ENCODE results near the gene BMPR1B.

BMPR1B gene

DNA sequence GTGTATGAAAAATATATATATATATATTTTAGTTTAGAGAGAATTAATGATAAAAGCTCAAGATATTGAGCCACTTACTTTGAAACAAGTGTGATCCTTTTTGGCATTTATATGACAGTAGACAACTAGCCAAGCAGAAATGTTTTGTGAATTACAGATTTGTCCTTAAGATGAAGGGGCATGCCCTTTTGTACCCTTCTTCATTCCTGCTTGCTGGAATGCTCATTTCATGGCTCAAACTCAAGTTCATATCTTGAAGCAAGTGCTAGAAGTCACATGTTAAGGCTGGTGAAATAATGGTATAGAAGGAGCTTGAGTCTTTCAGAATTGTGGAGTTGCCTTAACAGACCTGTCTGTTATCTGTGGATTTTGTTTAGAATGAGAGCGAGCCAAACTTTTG lies 203.0 kb downstream of the BMPR1B start:
- DNase-seq (ENCODE audit: low spot score) = no peak

GRCh38 chr4:94961420-94961819 lies 203.7 kb downstream of the BMPR1B start:
- no peak for DNase-seq (ENCODE audit: low spot score)

DNA sequence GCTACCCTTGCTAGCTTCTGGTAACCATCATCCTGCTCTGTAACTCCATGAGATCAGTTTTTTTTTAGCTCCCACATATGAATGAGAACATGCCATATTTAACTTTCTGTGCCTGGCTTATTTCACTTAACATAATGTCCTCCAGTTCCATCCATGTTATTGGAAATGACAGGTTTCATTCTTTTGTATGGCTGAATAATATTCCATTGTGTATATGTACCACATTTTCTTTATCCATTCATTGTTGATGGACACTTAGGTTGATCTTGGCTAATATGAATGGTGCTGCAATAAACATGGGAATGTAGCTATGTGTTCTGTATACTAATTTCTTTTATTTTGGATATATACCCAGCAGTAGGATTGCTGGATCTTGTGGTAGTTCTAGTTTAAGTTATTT lies 204.7 kb downstream of the BMPR1B start:
- DNase-seq (ENCODE audit: low spot score) = no peak

DNA sequence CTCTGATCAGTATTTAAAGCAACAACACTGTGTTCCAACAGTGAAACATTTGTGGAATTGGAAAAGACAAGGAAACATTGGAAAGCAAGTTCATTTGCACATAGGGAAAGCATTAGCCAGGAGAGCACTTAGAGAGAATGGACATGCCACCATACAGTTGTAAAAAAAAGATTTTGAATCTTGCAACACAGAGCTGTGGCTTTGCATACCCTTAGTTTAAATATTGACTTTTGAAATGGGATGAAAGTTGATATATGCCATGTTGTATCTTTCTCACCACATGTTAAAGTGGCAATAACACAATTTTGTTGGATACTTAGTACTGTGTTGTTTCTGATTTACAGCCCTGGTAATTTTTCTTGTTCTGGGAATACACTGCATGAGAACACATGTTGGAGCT lies 208.1 kb downstream of the BMPR1B start:
- DNase-seq (ENCODE audit: low spot score) = no peak

DNA sequence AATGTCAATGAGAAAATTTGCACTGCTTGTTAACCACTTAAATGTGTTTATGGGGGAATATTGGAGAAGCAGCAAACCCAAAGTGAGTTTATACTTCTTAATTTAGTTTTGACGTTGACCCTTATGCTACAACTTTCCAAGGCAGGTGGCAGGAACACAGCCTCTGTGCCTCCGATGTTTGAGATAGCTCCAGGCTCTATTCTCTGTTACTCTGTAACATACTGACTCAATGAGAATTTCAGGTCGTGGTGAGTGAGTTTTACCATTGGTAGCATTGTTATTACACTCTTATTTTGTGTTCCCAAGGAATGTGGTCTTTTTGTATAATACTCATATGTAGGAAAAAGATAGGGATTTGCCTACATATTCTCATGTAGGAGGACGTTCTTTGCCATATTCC lies 210.7 kb downstream of the BMPR1B start:
- DNase-seq (ENCODE audit: low spot score) = no peak

DNA sequence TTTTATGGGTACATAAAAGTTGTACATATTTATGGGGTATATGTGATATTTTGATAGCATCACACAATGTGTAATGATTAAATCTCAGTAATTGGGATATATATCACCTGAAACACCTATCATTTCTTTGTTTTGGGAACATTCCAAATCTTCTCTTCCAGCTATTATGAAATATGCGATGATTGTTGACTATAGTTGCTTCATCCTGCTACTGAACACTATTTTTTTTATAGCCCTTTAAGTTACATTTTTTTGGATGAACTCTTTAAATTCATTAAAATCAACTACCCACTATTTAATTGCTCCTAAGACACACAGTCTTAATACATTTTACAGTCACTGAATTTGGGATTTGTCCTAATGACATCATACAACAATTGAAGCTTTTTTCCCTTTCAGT lies 212.9 kb downstream of the BMPR1B start:
- no peak for DNase-seq (ENCODE audit: low spot score)

DNA sequence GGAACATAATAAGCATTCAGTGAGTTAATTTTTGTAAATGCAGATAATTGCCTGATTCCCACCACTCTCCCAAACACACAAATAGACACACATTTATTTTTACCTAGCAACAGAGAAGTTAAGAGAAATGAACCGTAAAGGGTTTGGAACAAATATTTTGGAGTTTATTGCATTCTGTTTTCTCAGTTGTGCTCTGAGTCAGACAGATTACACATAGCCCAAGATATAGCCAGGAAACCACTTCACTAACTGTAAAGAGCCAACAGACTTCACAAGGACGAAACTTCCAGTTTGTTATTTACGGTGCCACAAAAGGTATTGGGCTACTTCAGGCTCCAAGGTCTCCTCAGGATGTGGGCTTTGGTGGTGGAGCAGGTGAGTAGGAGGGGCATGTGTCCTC lies 217.0 kb downstream of the BMPR1B start:
- no peak for DNase-seq (ENCODE audit: low spot score)

DNA sequence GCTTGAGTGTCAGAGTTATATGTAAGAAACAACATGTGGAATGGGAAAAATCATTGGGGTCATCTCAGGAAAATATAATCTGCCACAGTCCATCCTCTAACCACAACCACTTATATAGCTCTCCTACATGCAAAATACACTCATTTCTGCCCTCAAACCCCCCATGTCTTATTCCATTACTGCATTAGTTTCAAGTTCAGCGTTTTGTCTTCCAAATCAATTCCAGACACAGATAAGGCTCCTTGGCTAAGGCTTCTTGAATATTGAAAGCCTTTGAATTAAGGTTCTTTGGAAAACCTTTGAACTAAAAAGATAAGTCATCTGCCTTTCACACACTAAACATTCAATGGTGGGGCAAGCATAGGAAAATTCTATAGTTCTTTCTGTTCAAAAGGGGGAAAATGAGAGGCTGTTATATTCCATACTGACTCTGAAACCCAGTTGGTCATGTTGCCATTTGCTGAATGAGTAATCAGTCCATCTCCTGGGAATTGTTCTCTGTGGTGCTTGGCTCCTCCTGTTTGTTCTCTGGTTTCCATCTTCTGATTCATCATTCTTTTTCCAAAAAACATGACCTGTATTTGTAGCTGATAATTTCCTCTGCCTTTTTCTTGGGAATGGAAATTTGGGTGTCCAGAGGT lies 218.7 kb downstream of the BMPR1B start:
- no peak for DNase-seq (ENCODE audit: low spot score)

DNA sequence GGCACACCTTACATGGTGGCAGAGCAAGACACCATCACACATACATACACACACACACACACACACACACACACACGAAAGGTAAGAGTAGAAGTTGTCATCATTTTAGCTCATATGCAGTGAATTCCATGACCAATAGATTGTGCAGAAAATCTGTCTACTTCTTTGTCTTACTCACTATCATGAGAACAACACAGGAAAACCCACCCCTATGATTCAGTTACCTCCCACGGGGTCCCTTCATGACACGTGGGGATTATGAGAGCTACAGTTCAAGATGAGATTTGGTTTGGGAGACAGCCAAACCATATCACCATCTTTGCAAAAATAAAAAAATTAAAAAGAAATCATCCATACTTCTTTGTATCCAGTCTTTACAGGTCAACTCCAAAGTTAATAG lies 221.1 kb downstream of the BMPR1B start:
- no peak for DNase-seq (ENCODE audit: low spot score)

GRCh38 chr4:94979621-94980020 lies 221.9 kb downstream of the BMPR1B start:
- no peak for DNase-seq (ENCODE audit: low spot score)

DNA sequence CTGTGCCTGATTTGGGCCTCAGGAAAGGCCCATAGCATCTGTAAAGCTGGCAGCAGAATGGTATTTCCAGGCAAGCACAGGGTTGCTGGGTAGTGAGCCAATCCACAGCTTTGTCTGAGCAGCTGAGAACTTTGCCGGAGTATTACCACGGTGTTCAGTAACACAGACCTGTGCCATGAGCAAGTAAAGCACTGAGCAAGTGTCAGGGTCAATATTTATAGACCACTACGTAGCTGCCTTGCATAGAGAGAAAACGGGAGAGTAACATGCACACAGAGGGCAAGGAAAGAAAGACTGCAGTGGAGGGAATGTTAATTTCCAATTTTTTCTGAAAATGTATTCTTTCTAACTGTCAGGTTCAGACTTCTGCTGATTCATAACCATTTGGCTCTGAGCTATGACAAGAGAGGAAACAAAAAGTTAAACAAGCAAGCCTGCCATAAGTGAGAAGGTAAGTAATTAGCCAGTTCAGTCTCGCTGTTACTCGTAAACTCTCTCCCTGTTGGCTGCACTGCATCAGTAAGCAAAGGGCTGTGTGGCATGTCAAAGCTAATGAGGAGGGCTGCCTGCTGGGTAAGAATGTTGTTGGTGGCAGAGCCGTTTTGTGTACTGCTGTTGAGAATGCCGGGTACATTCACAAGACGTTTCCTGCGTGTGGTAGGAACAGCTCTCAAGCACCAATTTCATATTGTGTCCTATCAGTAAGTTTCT lies 238.1 kb downstream of the BMPR1B start:
- peak; percentile 58 for DNase-seq (ENCODE audit: low spot score)

- no peak for DNase-seq (ENCODE audit: low spot score)
Observed at GRCh38 chr4:95000076-95000648, 242.4 kb downstream of the BMPR1B start.

DNA sequence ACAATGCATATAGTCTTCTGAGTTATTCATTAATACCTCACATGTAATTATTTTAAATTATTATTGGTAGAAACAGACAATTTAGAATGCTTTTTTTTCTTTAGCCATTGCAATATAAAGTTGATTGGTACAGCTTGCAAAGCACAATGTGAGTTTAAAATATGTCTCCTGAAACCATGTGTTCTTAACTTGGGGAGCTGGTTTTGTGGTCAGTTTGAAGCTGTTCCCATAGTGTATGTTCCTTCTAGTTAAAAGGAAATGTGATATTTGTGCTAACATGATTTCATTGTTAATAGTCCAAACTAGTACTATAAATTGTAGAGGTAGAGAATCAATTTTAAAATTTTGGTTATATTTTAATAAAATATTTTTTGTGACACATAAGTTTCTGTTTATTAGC lies 247.2 kb downstream of the BMPR1B start:
- DNase-seq (ENCODE audit: low spot score) = no peak

DNA sequence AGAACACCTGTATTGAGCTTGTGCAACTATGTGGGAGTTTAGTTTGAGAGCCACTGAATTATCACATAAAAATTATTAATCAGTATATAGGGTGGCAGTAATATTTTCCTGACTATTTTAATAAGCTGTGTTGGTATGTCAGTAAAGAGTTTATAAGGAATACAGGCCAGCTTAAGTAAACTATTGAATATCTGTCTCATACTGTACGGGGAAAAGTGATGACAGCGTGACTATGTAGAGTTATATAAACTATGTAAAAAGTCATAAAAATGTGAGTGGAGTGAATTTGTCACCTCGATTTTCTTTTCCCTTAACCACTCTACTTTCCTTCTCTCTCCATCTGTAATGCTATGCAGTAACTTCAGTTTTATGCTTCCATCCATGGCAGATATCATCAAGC lies 250.2 kb downstream of the BMPR1B start:
- no peak for DNase-seq (ENCODE audit: low spot score)

DNA sequence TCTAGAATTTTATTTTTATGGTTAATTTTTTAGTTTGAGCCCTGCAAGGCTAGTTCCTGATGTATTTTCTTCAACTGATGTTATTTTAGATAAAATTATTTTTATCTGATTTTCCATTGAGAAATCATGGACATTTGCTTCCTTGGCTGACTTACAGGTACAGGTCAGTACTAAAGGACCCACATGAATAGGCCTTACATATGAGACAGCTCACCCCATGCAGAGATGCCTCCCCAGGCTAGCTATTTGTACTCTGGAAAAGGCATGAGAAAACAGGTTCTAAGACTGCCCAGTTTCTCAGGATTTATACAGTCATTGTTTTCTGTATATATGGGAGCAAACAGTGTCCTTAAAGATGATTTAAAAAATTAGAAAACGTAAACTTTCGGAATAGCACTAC lies 255.5 kb downstream of the BMPR1B start:
- DNase-seq (ENCODE audit: low spot score) = no peak

- no peak for DNase-seq (ENCODE audit: low spot score)
Observed at GRCh38 chr4:95014068-95014467, 256.3 kb downstream of the BMPR1B start.

DNA sequence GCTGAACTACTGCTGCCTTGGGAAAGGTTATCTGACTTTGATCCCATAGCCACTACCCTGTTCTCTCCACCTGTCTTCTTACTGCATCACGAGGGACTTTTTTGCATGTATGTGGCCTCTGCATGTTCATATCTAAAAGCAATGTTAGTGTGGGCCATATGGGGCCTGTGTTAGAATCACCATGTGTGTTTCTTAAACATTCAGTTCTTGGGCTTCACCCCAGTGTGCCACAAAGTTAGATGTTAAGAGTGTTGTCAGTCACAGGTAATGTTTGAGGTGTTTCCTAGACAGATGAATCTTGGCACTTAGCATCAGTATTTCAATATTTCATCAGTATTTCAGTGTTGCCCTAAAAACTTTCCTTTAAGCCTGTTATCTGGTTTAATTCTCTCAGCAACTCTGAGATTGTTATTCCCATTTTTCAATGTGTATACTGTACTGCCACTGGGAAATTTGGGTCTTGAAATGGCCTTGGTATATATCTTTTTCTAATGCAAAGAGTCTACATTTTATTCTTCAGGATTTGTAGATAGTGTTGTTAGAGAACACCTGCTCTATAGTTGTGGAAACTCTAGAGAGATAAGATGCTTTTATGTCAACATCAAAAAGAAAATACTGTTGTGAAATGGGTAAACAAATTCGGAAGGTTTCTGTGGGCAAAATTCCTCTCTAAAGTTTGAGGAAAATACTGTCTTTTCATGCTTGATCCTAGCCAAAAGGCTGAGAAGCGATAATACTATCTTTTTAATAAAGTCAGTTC lies 259.7 kb downstream of the BMPR1B start:
- no peak for DNase-seq (ENCODE audit: low spot score)

- no peak for DNase-seq (ENCODE audit: low spot score)
Observed at GRCh38 chr4:95018785-95019184, 261.0 kb downstream of the BMPR1B start.

DNA sequence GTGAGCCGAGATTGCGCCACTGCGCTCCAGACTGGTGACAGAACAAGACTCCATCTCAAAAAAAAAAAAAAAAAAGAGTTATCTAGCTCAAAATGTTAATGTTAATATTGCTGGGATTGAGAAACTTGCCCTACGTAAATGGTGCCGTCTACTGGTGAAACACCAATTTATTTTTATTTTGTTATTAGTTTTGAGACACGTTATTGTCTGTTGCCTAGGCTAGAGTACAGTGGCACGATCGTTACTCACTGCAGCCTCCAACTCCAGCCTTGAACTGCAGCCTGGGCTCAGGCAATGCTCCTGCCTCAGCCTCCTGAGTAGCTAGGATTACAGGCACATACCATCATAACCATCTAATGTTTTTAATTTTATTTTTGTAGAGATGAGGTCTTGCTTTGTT lies 262.8 kb downstream of the BMPR1B start:
- DNase-seq (ENCODE audit: low spot score) = no peak

DNA sequence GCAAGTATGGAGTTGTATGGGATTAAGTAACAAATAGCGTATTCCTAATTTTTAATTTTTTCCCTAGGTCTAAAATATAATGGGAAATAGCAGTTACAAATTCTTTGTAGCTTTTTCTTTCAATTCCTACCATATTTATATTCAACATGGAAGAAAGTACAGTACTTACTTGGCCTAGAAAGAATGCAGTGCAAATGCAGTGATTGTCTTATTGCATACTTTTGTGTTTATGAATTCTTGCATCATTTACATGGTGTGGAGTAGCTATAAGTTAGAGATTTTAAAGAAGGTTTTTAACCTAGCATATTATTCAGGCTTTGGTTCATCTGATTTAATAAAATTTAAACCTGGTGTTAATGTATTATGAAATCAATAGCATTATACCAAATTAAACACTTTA lies 263.3 kb downstream of the BMPR1B start:
- no peak for DNase-seq (ENCODE audit: low spot score)

GRCh38 chr4:95023110-95023509 lies 265.4 kb downstream of the BMPR1B start:
- no peak for DNase-seq (ENCODE audit: low spot score)

DNA sequence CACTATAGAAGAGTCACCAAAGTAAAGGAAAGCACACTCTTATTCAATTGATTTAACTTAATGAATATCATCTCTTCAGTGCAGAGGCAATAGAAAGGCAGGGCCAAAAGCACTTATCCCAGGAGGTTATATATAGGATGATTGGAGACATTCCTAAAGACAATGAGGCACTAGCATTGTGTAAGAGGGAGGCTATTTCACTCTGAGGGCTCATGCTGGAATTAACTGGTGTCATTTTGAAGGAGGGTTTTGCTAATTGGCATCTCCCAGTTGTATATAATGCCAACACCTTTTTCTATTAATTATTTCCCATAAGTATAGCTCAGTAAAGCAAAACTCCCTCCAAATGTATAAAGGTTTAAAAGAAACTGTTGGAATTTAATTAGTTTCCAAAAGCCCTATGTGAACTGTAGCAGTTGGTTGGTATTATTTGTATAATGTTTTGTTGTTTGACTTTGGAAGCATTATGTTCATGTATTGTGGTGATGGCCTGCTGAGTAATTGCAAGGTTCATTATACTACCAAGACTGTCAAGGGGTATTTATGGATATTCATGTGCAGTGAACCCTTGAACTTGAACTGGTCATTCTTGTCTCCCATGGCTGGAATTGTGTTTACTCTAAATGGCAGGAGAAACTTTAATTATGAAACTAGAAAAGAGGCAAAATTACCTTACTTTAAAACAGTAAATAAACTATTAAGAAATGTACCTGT lies 270.3 kb downstream of the BMPR1B start:
- DNase-seq (ENCODE audit: low spot score) = no peak
